Mammary epithelial cell (primary cell): ENCODE data around the gene CD79B.
"Not testable (repeated sequence)": the region's sequence is repeated elsewhere in the genome, so short reads cannot be mapped to it uniquely, and the experiment has no call there.

ENCODE experiments used
- CTCF ChIP-seq, 2 donors: IDR thresholded peaks in 1 of 2; conservative IDR thresholded peaks in 1 of 2; 2 replicates each; pipeline ENCODE4 v1.5.1; 2011 to 2012; ENCODE audit warnings: inconsistent platforms in 2 of 2, low read length in 2 of 2, mild to moderate bottlenecking in 2 of 2, control low read depth in 1 of 2, low read depth in 1 of 2; ENCODE audit not compliant: insufficient read depth in 1 of 2; ENCODE audit errors: extremely low read depth in 1 of 2
- EZH2 ChIP-seq: IDR thresholded peaks from 2 replicates; pipeline ENCODE4 v1.6.1; 2012; ENCODE audit warnings: low read length, inconsistent platforms, borderline replicate concordance

- not testable (repeated sequence) for TF ChIP-seq CTCF (conservative IDR thresholded peaks at IDR 0.05 in 1 of 2, IDR thresholded peaks at IDR 0.05 in 1 of 2; ENCODE audit: extremely low read depth in 1 of 2, insufficient read depth in 1 of 2, low read depth in 1 of 2, low read length in 2 of 2); EZH2
Measured at GRCh38 chr17:63917206-63917605, 14.9 kb downstream of the CD79B start.
